Chondrocyte (in vitro differentiated cells): Measurements from ENCODE around the gene PTPRN2. TPM values are rescaled to one million over a fixed set of nuclear protein-coding genes. Genes with fewer than 3 reads are reported as not detected.

ENCODE experiments used
- DNase-seq: peaks from one replicate; pipeline ENCODE4 v3.0.0; 2021; ENCODE audit warnings: mixed read lengths, low spot score
- H3K27ac Mint-ChIP-seq: one replicate; pipeline ENCODE4 v1.8.0; 2021; ENCODE audit warnings: mild to moderate bottlenecking, moderate library complexity, mixed read lengths; ENCODE audit not compliant: unreplicated experiment
- H3K27me3 Mint-ChIP-seq: 2 replicates; pipeline ENCODE4 v1.8.0; 2021; ENCODE audit warnings: low read depth, mixed read lengths
- H3K36me3 Mint-ChIP-seq: 2 replicates; pipeline ENCODE4 v1.8.0; 2021; ENCODE audit warnings: low read depth, mixed read lengths
- H3K4me1 Mint-ChIP-seq: 2 replicates; pipeline ENCODE4 v1.8.0; 2021; ENCODE audit warnings: low read depth, mild to moderate bottlenecking, mixed read lengths
- H3K4me3 Mint-ChIP-seq: one replicate; pipeline ENCODE4 v1.8.0; 2021; ENCODE audit warnings: mild to moderate bottlenecking, moderate library complexity, mixed read lengths; ENCODE audit not compliant: unreplicated experiment
- H3K9me3 Mint-ChIP-seq: 2 replicates; pipeline ENCODE4 v1.8.0; 2021; ENCODE audit warnings: low read depth, mixed read lengths
- CTCF ChIP-seq: fragments of 200-600 bp; sonication (generic); IDR thresholded peaks from 2 replicates; pipeline ENCODE4 v1.5.0; 2021; ENCODE audit warnings: antibody characterized with exemption, mild to moderate bottlenecking, moderate library complexity
- total RNA-seq: library from RNA; stranded (reverse); gene quantifications from 3 replicates; pipeline ENCODE4 v1.2.1, GENCODE V29; 2021

Gene PTPRN2
- total RNA-seq, 1 donor from 2014 or later: 0.30 TPM

GRCh38 chr7:157518514-157519175, 1069.0 kb downstream of the PTPRN2 start:
- Mint-ChIP-seq H3K4me1 (no peaks in the 10 kb centered on the region), H3K27ac (no peak overlapping the region), H3K9me3 (no peaks in the 10 kb centered on the region), H3K4me3 (no peak overlapping the region), H3K27me3 (peaks cover 14% of the 10 kb centered on the region), H3K36me3 (no peaks in the 10 kb centered on the region)
- DNase-seq: peak; percentile 66
- TF ChIP-seq CTCF: no peak

GRCh38 chr7:157517782-157518513, 1069.7 kb downstream of the PTPRN2 start:
- no peaks in the 10 kb centered on the region for H3K4me1 Mint-ChIP-seq
- H3K36me3 Mint-ChIP-seq: no peaks in the 10 kb centered on the region
- H3K27ac Mint-ChIP-seq: no peak overlapping the region
- H3K4me3 Mint-ChIP-seq: no peak overlapping the region
- no peak for TF ChIP-seq CTCF
- DNase-seq: peak; percentile 63
- peaks cover 17% of the 10 kb centered on the region for H3K27me3 Mint-ChIP-seq
- H3K9me3 Mint-ChIP-seq: no peaks in the 10 kb centered on the region

GRCh38 chr7:157516911-157517781, 1070.5 kb downstream of the PTPRN2 start:
- no peak overlapping the region for H3K4me3 Mint-ChIP-seq
- DNase-seq: peak; percentile 89
- peaks cover 13% of the 10 kb centered on the region for H3K27me3 Mint-ChIP-seq
- no peaks in the 10 kb centered on the region for H3K36me3 Mint-ChIP-seq
- no peaks in the 10 kb centered on the region for H3K4me1 Mint-ChIP-seq
- no peak for TF ChIP-seq CTCF
- no peaks in the 10 kb centered on the region for H3K9me3 Mint-ChIP-seq
- H3K27ac Mint-ChIP-seq: no peak overlapping the region

- Mint-ChIP-seq H3K27me3 (peaks cover 15% of the 10 kb centered on the region), H3K4me3 (no peak overlapping the region), H3K9me3 (no peaks in the 10 kb centered on the region), H3K27ac (no peak overlapping the region), H3K4me1 (no peaks in the 10 kb centered on the region), H3K36me3 (peaks cover 1% of the 10 kb centered on the region)
- DNase-seq: peak; percentile 85
- no peak for TF ChIP-seq CTCF
Measured at GRCh38 chr7:157516311-157516710, 1071.3 kb downstream of the PTPRN2 start.
